Body of pancreas (tissue), 4 donors: Measurements from ENCODE around the gene MTX1.

ENCODE experiments used
- CTCF ChIP-seq, 7 experiments: fragments of 450-650 bp in 4 of 7; fragments of 200-600 bp in 3 of 7; sonication (generic) in 3 of 7; IDR thresholded peaks; one replicate each; pipeline ENCODE4 v1.5.1; 2016 to 2019; ENCODE audit warnings: antibody characterized with exemption in 7 of 7
- POLR2A ChIP-seq, 3 donors: fragments of 450-650 bp; IDR thresholded peaks; one replicate each; pipeline ENCODE4 v1.6.1; 2016; ENCODE audit warnings: antibody characterized with exemption in 3 of 3, mild to moderate bottlenecking in 2 of 3

- no peak for TF ChIP-seq CTCF (IDR thresholded peaks at IDR 0.05)
- TF ChIP-seq POLR2A (IDR thresholded peaks at IDR 0.05): no peak
These were observed 24.1 kb upstream of the MTX1 start for GRCh38 chr1:155184351-155184811.
